ENCODE data around the gene ZC3H15. TPM values are rescaled to one million over a fixed set of nuclear protein-coding genes. Genes with fewer than 3 reads are reported as not detected.

The ZC3H15 gene
- total and polyA plus RNA-seq, 2 of the 8 experiments (the other 6 are each of a cell fraction or from before 2014, with no cell fraction given), result 32.0 to 80.8 TPM

DNA sequence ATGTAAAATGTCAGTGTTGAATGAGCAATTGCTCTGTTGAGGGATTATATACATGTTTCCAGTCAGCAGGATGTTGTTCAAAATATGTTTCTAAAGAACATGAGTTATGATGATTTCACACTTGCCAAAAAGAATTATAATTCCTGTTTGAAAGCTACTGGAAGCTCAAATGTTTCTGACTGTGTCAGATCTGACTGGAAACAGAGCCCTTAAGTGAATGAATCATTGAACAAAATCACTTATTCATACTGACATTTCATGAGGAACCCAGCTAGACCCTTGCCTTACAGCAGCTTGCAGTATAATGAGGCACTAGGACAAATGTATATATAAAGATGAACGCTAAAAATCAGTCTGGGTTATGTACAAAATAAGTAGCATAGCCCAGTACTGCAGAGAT lies 68.4 kb downstream of the ZC3H15 start (continued):
- TF ChIP-seq JUN (IDR thresholded peaks at IDR 0.05; ENCODE audit: low read depth, low read length), result no peak

All from H1 (cell line).